Measurements from ENCODE around the gene CTNND2.

Gene CTNND2

DNA sequence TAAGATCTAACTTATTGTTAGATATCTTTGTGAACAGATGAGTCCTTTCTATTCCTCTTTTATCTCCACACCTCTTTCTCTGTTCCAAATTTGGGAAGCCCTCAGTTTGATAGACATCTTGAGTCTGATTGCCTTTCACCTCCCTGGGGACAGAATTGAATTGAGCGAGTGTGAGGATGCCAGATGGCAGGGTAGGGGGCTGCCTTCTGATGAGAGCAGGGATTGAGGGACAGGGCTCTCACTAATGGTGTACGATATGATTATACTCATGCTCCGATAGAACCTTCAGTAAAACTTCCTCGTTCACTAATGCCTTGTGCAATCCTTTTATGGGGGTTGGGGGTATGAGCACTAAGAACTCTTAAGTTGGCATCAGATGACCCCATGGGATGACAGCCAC is 971.1 kb downstream of the CTNND2 start:
- Histone ChIP-seq H3K9me3 (replicated peaks in 1 of 11) (peaks cover 0 to 23% (median 13%) of the 10 kb centered on the region in 11 experiments; a peak in 14 of 22 replicates), H3K4me2 (no peak overlapping the region), H3K36me3 (no peaks in the 10 kb centered on the region), H3K4me3 (no peak overlapping the region), H3K27ac (no peak overlapping the region), H3K9ac (no peak overlapping the region), H3K4me1 (no peaks in the 10 kb centered on the region), H4K20me1 (no peaks in the 10 kb centered on the region), H3K27me3 (no peaks in the 10 kb centered on the region)
- TF ChIP-seq Cebpa-rat (IDR thresholded peaks at IDR 0.05), result no peak

DNA sequence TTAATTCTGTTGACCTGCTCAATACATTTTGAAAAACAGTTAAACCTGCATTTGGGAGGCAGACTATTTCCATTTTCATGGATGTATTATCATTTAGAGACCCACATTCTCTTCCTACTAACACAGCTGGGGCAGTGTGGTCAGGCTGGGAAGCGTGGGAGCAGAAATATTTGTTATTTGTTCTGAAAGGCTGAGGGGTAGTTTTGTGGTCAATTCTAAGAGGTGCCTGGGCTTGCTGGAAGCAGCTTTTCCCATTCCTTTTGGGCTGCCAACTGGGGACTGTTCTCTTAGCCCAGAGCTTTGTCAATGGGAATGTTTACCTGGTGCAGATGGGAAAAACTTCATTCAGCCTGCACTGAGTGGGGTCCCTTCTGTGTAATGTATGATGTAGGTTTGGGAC is 971.8 kb downstream of the CTNND2 start:
- no peaks in the 10 kb centered on the region for H3K27me3 ChIP-seq
- H3K4me1 ChIP-seq, result no peaks in the 10 kb centered on the region

DNA sequence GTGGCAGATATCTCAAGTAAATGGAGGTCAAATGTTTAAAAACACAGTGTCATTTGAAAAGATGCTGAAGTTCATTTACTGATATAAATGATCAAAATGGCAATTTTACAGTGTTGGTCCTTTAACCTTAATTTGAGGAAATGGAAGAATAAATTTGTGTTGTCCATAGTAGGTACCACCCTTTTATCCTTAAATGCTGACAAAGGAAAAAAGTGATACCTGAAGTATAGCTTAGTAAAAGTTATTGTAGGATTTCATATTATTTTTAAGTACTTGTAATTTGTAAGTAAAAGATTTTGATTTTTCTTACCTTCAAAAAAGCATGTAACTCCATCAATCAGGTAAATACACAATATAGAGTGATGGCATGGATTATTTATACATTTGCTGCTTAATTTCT is 976.6 kb downstream of the CTNND2 start:
- H3K9ac ChIP-seq, result no peak overlapping the region
- no peaks in the 10 kb centered on the region for H3K4me1 ChIP-seq
- no peaks in the 10 kb centered on the region for H3K36me3 ChIP-seq
- no peak overlapping the region for H3K4me2 ChIP-seq
- peaks cover 6 to 34% (median 13%) of the 10 kb centered on the region in 11 experiments; a peak in 17 of 22 replicates for H3K9me3 ChIP-seq (replicated peaks in 1 of 11)
- H3K4me3 ChIP-seq, result no peak overlapping the region
- no peak for TF ChIP-seq Cebpa-rat (IDR thresholded peaks at IDR 0.05)
- no peaks in the 10 kb centered on the region for H3K27me3 ChIP-seq
- H4K20me1 ChIP-seq, result no peaks in the 10 kb centered on the region
- no peak overlapping the region for H3K27ac ChIP-seq

More for the DNA sequence above, 971.8 kb downstream of the CTNND2 start:
- Histone ChIP-seq H3K36me3 (no peaks in the 10 kb centered on the region), H3K9me3 (replicated peaks in 1 of 11) (peaks cover under 1 to 28% (median 13%) of the 10 kb centered on the region in 11 experiments; a peak in 14 of 22 replicates), H4K20me1 (no peaks in the 10 kb centered on the region), H3K4me2 (no peak overlapping the region), H3K9ac (no peak overlapping the region), H3K27ac (no peak overlapping the region), H3K4me3 (no peak overlapping the region)
- no peak for TF ChIP-seq Cebpa-rat (IDR thresholded peaks at IDR 0.05)

DNA sequence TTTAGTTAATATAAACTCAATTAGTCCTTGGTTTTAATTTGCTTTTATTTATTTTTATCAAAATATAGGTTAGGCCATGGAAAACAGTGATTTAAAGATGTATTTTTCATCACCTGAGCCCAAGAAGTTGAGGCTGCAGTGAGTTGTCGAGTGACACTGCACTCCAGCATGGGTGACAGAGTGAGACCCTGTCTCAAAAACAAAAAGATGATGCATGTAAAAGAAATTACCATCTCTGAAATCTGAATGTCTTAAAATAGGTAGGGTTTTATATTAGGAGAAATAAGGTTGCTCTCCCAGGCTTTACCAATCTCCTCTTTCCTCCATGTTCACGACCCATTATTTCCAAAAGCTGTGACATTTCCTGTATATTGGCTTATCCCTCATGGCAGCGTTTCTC is 980.9 kb downstream of the CTNND2 start:
- H3K4me3 ChIP-seq, result no peak overlapping the region
- peaks cover 0 to 11% (median 0%) of the 10 kb centered on the region in 11 experiments; a peak in 7 of 22 replicates for H3K9me3 ChIP-seq (replicated peaks in 1 of 11)
- no peak overlapping the region for H3K9ac ChIP-seq
- H3K4me1 ChIP-seq, result peaks cover 0 to 16% (median 8%) of the 10 kb centered on the region in 10 experiments; a peak in 11 of 20 replicates
- no peaks in the 10 kb centered on the region for H4K20me1 ChIP-seq
- H3K4me2 ChIP-seq, result no peak overlapping the region
- no peaks in the 10 kb centered on the region for H3K36me3 ChIP-seq
- H3K27ac ChIP-seq, result no peak overlapping the region
- no peaks in the 10 kb centered on the region for H3K27me3 ChIP-seq
- TF ChIP-seq Cebpa-rat (IDR thresholded peaks at IDR 0.05), result no peak
